ENCODE measurements around the gene CDH4.

- TF ChIP-seq REST (IDR thresholded peaks at IDR 0.05; ENCODE audit: borderline replicate concordance) (no peak), REST (CRISPR knock-in tag; IDR thresholded peaks at IDR 0.05; ENCODE audit: low read depth) (no peak), RCOR1 (IDR thresholded peaks at IDR 0.05; ENCODE audit: borderline replicate concordance in 1 of 2, low read depth in 2 of 2, low read length in 2 of 2) (no peak), CHCHD3 (CRISPR knock-in tag; IDR thresholded peaks at IDR 0.05) (no peak), CTCF (IDR thresholded peaks at IDR 0.05 in 2 of 3, conservative IDR thresholded peaks at IDR 0.05 in 1 of 3; ENCODE audit: insufficient read depth in 2 of 3, low read depth in 1 of 3, low read length in 3 of 3) (no peak), ZBTB2 (IDR thresholded peaks at IDR 0.05) (no peak), MAX (CRISPR knock-in tag; IDR thresholded peaks at IDR 0.05) (no peak)
Measured at GRCh38 chr20:61735503-61735785, 483.4 kb downstream of the CDH4 start.
